Hepatocyte (in vitro differentiated cells): ENCODE results near the gene DIPK1B. TPM values are rescaled to one million over a fixed set of nuclear protein-coding genes. Genes with fewer than 3 reads are reported as not detected.

Experiments used
- DNase-seq: peaks from one replicate; pipeline ENCODE4 v3.0.0-alpha.2; 2016; ENCODE audit warnings: low spot score
- H2AFZ ChIP-seq: fragments of 200-600 bp; sonication (generic); 2 replicates; pipeline ENCODE4 v1.6.0; 2016; ENCODE audit warnings: antibody characterized with exemption, mild to moderate bottlenecking
- H3K27ac ChIP-seq: fragments of 200-600 bp; sonication (generic); 2 replicates; pipeline ENCODE4 v1.5.1; 2016; ENCODE audit warnings: mild to moderate bottlenecking
- H3K27me3 ChIP-seq: fragments of 200-600 bp; sonication (generic); 2 replicates; pipeline ENCODE4 v1.6.1; 2016
- H3K36me3 ChIP-seq: fragments of 200-600 bp; sonication (generic); replicated peaks from 2 replicates; pipeline ENCODE4 v1.5.1; 2016; ENCODE audit warnings: low read depth; ENCODE audit not compliant: insufficient read depth
- H3K4me1 ChIP-seq: fragments of 200-600 bp; sonication (generic); 2 replicates; pipeline ENCODE4 v1.5.1; 2016; ENCODE audit warnings: mild to moderate bottlenecking, moderate library complexity; ENCODE audit not compliant: insufficient read depth
- H3K4me2 ChIP-seq: fragments of 200-600 bp; sonication (generic); 2 replicates; pipeline ENCODE4 v1.6.0; 2016
- H3K4me3 ChIP-seq: fragments of 200-600 bp; sonication (generic); 2 replicates; pipeline ENCODE4 v1.5.1; 2016; ENCODE audit warnings: mild to moderate bottlenecking
- H3K79me2 ChIP-seq: fragments of 200-600 bp; sonication (generic); 2 replicates; pipeline ENCODE4 v1.6.0; 2017; ENCODE audit warnings: mild to moderate bottlenecking
- H3K9me2 ChIP-seq: fragments of 200-600 bp; sonication (generic); replicated peaks from 2 replicates; pipeline ENCODE4 v1.6.0; 2017; ENCODE audit warnings: mild to moderate bottlenecking; ENCODE audit not compliant: insufficient read depth
- H3K9me3 ChIP-seq: fragments of 200-600 bp; sonication (generic); 2 replicates; pipeline ENCODE4 v1.5.1; 2016; ENCODE audit warnings: low read depth, mild to moderate bottlenecking
- H4K20me1 ChIP-seq: fragments of 200-600 bp; sonication (generic); 2 replicates; pipeline ENCODE4 v1.6.0; 2016; ENCODE audit warnings: mild to moderate bottlenecking; ENCODE audit not compliant: insufficient read depth, poor library complexity, severe bottlenecking
- EZH2 ChIP-seq: fragments of 200-600 bp; sonication (generic); IDR thresholded peaks from 2 replicates; pipeline ENCODE4 v1.6.1; 2016; ENCODE audit warnings: antibody characterized with exemption, mild to moderate bottlenecking, borderline replicate concordance
- EZH2phosphoT487 ChIP-seq: fragments of 200-600 bp; sonication (generic); IDR thresholded peaks from one replicate; pipeline ENCODE4 v1.6.1; 2018; ENCODE audit warnings: antibody characterized with exemption, mild to moderate bottlenecking, low read depth, moderate library complexity; ENCODE audit not compliant: unreplicated experiment, severe bottlenecking
- whole genome bisulfite sequencing: methylation state at CpG from one replicate; pipeline ENCODE4 v1.1.6; 2016; ENCODE audit warnings: low lambda C conversion rate; ENCODE audit errors: missing lambda C conversion rate; 5-methylcytosine and 5-hydroxymethylcytosine counted together
- polyA plus RNA-seq: library from polyadenylated mRNA; unstranded; fragments of >200 nt; fragmentation: Nextera tagmentation; extraction: Ambion mirVana; gene quantifications from 2 replicates; pipeline ENCODE4 v1.2.1, GENCODE V29; 2016
- total RNA-seq: library from RNA; depleted of rRNA; stranded (reverse); fragments of >200 nt; gene quantifications from 2 replicates; pipeline ENCODE4 v1.2.3, GENCODE V29; 2014
- TF ChIP-seq, protein P1 (sequence below): fragments of 200-600 bp; sonication (generic); IDR thresholded peaks from 2 replicates; pipeline ENCODE4 v1.5.1; 2016; ENCODE audit warnings: antibody characterized with exemption, mild to moderate bottlenecking; ENCODE audit not compliant: poor library complexity

DIPK1B gene
- total and polyA plus RNA-seq, 2 experiments from 2014 or later, result 33.3 to 39.4 TPM

DNA sequence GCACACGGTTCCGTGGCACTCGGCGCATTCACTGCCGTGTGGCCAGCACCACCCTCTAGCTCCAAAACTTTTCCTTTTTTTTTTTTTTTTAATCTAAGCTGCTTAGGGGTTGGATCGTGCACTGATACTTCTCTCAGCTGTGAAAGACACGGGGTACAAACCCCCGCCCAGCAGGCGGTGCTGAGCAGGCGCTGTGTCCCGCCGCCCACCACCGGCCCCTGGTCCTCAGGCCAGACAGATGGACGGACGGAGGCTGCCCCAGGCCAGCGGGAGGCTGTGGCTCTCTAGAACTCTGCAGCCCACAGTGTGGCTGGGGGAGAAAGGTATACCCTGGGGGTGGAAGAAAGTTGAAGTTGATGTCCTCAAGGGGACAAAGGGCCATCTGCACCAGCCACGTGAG, 31.3 kb upstream of the DIPK1B start:
- Histone ChIP-seq H2AFZ (no peak overlapping the region), H4K20me1 (peaks cover 47% of the 10 kb centered on the region), H3K4me2 (no peak overlapping the region), H3K9me2 (no peaks in the 10 kb centered on the region), H3K4me1 (peaks cover 19% of the 10 kb centered on the region), H3K27me3 (no peaks in the 10 kb centered on the region), H3K27ac (no peak overlapping the region), H3K79me2 (peaks cover 82% of the 10 kb centered on the region), H3K36me3 (no peaks in the 10 kb centered on the region), H3K4me3 (no peak overlapping the region), H3K9me3 (no peaks in the 10 kb centered on the region)
- TF ChIP-seq EZH2, result no peak
- TF ChIP-seq, protein P1, sequence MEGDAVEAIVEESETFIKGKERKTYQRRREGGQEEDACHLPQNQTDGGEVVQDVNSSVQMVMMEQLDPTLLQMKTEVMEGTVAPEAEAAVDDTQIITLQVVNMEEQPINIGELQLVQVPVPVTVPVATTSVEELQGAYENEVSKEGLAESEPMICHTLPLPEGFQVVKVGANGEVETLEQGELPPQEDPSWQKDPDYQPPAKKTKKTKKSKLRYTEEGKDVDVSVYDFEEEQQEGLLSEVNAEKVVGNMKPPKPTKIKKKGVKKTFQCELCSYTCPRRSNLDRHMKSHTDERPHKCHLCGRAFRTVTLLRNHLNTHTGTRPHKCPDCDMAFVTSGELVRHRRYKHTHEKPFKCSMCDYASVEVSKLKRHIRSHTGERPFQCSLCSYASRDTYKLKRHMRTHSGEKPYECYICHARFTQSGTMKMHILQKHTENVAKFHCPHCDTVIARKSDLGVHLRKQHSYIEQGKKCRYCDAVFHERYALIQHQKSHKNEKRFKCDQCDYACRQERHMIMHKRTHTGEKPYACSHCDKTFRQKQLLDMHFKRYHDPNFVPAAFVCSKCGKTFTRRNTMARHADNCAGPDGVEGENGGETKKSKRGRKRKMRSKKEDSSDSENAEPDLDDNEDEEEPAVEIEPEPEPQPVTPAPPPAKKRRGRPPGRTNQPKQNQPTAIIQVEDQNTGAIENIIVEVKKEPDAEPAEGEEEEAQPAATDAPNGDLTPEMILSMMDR, result no peak
- TF ChIP-seq EZH2phosphoT487, result no peak
- no peak for DNase-seq
- WGBS, result 94% methylated on average over 17 of the region's 17 CpGs

DNA sequence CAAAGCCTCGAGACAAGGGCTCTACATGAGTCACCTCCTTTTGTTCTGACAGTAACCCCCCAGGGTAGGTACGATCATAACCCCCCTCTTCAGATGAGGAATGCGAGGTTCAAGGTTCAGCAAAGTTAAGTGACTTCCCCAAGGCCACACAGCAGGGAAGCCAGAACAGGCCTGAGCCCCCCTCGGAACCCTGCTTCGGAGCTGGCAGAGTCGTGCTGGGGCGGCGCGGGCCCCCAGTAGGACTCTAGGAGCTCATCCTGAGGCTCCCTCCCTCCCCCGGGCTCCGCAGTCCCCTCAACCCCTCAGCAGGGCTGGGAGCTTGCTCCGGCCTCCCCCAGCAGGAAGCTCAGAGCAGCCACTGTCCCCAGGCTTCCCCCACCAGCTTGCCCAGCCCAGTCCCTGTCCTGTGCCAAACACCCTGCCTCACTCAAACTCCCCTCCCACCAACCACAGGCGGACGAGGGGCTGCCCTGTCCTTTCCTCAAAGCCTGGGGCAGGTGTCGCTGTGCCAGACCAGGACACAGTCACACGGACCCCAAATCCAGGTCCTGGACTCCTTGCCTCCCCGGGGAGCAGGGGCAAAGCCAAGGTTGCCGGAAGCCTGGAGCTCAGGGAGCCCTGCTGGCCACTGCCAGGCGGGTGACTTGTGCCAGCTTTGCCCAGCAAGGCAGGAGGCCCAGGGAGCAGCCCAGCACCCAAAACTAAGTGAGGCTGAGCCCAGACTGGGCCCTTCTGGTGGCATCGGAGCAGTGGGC, 30.2 kb upstream of the DIPK1B start:
- peaks cover 20% of the 10 kb centered on the region for H3K4me1 ChIP-seq
- no peak for TF ChIP-seq EZH2phosphoT487
- no peak overlapping the region for H3K27ac ChIP-seq
- H3K36me3 ChIP-seq, result no peaks in the 10 kb centered on the region
- H3K9me3 ChIP-seq, result no peaks in the 10 kb centered on the region
- H3K4me2 ChIP-seq, result no peak overlapping the region
- no peaks in the 10 kb centered on the region for H3K27me3 ChIP-seq
- H4K20me1 ChIP-seq, result peaks cover 49% of the 10 kb centered on the region
- no peak overlapping the region for H2AFZ ChIP-seq
- H3K4me3 ChIP-seq, result no peak overlapping the region
- no peaks in the 10 kb centered on the region for H3K9me2 ChIP-seq
- 91% methylated on average over 20 of the region's 20 CpGs for WGBS
- DNase-seq, result no peak
- H3K79me2 ChIP-seq, result peaks cover 90% of the 10 kb centered on the region

DNA sequence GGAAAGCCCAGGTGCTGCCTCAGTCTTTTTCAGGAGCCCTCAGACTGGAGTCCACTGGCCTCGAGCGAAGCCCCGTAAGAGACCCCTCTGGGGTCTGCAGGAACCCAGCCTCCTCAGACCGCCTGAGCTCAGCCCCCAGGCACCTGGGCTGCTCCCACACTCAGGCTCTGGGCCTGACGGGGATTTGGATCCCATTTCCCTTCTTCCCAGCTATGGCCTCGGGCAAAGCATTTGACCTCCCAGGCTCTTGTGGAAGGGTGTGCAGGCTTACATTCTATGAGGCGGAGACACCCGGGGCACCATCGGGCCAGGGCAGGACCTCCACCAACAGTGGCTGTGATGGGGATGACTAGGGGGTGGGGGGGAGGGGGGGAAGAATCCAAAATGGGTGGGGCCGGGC, 29.7 kb upstream of the DIPK1B start:
- TF ChIP-seq EZH2phosphoT487 (no peak), EZH2 (no peak)
- TF ChIP-seq, protein P1, result no peak

DNA sequence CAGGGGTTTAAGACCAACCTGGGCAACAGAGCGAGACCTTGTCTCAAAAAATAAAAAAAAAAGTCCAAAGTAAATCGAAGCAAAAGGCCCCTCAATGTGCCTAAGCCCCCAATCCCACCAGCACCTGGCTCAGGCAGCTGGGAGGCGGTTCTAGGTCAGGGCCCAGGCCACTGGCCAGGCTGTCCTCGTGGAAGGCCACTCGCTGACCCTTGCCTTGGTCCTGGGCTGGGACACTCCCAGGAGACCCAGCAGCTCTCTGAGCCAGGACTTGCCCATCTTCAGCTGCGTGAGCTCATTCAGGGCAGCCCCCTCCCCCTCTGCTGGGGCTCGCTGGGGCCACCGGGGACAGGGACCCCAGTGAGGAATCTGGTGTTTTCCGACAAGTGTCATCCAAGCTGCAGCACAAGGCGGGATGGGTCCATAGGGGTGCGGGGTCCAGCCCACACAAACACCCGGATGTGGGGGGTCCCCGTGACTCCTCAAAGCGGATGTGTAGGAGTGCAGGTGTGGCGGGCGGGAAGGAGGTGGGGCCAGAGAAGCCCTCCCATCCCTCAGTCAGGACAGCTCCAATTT, 29.1 kb upstream of the DIPK1B start:
- peaks cover 43% of the 10 kb centered on the region for H4K20me1 ChIP-seq

More for the DNA sequence above, 29.7 kb upstream of the DIPK1B start:
- Histone ChIP-seq H3K4me3 (no peak overlapping the region), H3K27ac (no peak overlapping the region), H4K20me1 (peaks cover 49% of the 10 kb centered on the region), H3K9me3 (no peaks in the 10 kb centered on the region), H3K36me3 (no peaks in the 10 kb centered on the region), H3K27me3 (no peaks in the 10 kb centered on the region), H2AFZ (no peak overlapping the region), H3K9me2 (no peaks in the 10 kb centered on the region), H3K4me1 (peaks cover 23% of the 10 kb centered on the region), H3K4me2 (no peak overlapping the region), H3K79me2 (peaks cover 90% of the 10 kb centered on the region)
- 82% methylated on average over 10 of the region's 10 CpGs for WGBS
- no peak for DNase-seq

More for the DNA sequence above, 29.1 kb upstream of the DIPK1B start:
- Histone ChIP-seq H3K4me3 (no peak overlapping the region), H3K4me1 (peaks cover 24% of the 10 kb centered on the region), H3K27me3 (no peaks in the 10 kb centered on the region), H3K9me2 (no peaks in the 10 kb centered on the region), H3K4me2 (no peak overlapping the region), H3K27ac (no peak overlapping the region), H3K79me2 (peaks cover 86% of the 10 kb centered on the region), H2AFZ (no peak overlapping the region), H3K9me3 (no peaks in the 10 kb centered on the region), H3K36me3 (no peaks in the 10 kb centered on the region)
- WGBS, result 89% methylated on average over 15 of the region's 16 CpGs
- no peak for DNase-seq
- TF ChIP-seq EZH2phosphoT487, result no peak
- TF ChIP-seq EZH2, result no peak
- TF ChIP-seq, protein P1, result no peak
